K562 (cell line): ENCODE results near the gene CDIPT. TPM values are rescaled to one million over a fixed set of nuclear protein-coding genes. Genes with fewer than 3 reads are reported as not detected.

Source experiments
- BCLAF1 ChIP-seq, 2 experiments: fragments of 450-650 bp in 1 of 2; IDR thresholded peaks; 2 replicates each; pipeline ENCODE4 v1.6.1; 2011 to 2017; ENCODE audit warnings: low read depth in 2 of 2, antibody characterized with exemption in 1 of 2, borderline replicate concordance in 1 of 2, low read length in 1 of 2, mild to moderate bottlenecking in 1 of 2, mixed read lengths in 1 of 2; ENCODE audit not compliant: control insufficient read depth in 1 of 2
- E2F6 ChIP-seq, 2 experiments: IDR thresholded peaks; 2 replicates each; pipeline ENCODE4 v1.6.1; 2011; ENCODE audit warnings: borderline replicate concordance in 1 of 2, control low read depth in 1 of 2, low read depth in 1 of 2, low read length in 1 of 2, mild to moderate bottlenecking in 1 of 2, mixed read lengths in 1 of 2, moderate library complexity in 1 of 2; ENCODE audit not compliant: insufficient read depth in 1 of 2, insufficient read length in 1 of 2, poor library complexity in 1 of 2, severe bottlenecking in 1 of 2; ENCODE audit errors: extremely low read depth in 1 of 2
- NFRKB ChIP-seq: fragments of 450-650 bp; IDR thresholded peaks from 2 replicates; pipeline ENCODE4 v1.6.1; 2016; ENCODE audit warnings: low read depth
- RFX1 ChIP-seq: fragments of 450-650 bp; IDR thresholded peaks from 2 replicates; pipeline ENCODE4 v1.6.1; 2016; ENCODE audit warnings: mild to moderate bottlenecking, moderate library complexity
- SMAD3 ChIP-seq: fragments of 450-650 bp; formaldehyde crosslinking; conservative IDR thresholded peaks from 2 replicates; pipeline ENCODE4 v1.4.0; 2020; ENCODE audit warnings: mild to moderate bottlenecking
- polyA plus RNA-seq, 8 experiments: library from polyadenylated mRNA; depleted of rRNA in 4 of 8; stranded (reverse) in 5 of 8; unstranded in 3 of 8; fragments of >200 nt; fragmentation: Nextera tagmentation in 2 of 8; fragmentation: Illumina TruSeq in 1 of 8; extraction: Ambion mirVana in 2 of 8; extraction: Trizol in 1 of 8; gene quantifications; 2 replicates each; pipeline versions ENCODE4 v1.2.1 to v1.2.3, GENCODE V29; 2011 to 2014; ENCODE audit warnings: inconsistent platforms in 1 of 8, missing spikeins in 1 of 8
- total RNA-seq, 7 experiments: library from RNA; depleted of rRNA in 6 of 7; stranded (reverse); fragments of >200 nt in 6 of 7; fragmentation: Illumina TruSeq in 2 of 7; extraction: Trizol in 2 of 7; gene quantifications; 2 replicates each; pipeline versions ENCODE4 v1.2.1 to v1.2.3, GENCODE V29; 2011 to 2021; ENCODE audit warnings: low replicate concordance in 1 of 7
- TF ChIP-seq, protein P1 (sequence below): IDR thresholded peaks from 2 replicates; pipeline ENCODE4 v1.6.1; 2014; ENCODE audit warnings: antibody characterized with exemption

CDIPT gene
- total and polyA plus RNA-seq, 9 of the 15 experiments (the other 6 are each of a cell fraction or from before 2014, with no cell fraction given), result 1.3 to 37.0 (median 23.0) TPM

- TF ChIP-seq BCLAF1 (IDR thresholded peaks at IDR 0.05; ENCODE audit: borderline replicate concordance in 1 of 2, control insufficient read depth in 1 of 2, low read depth in 2 of 2, low read length in 1 of 2) (no peak), E2F6 (IDR thresholded peaks at IDR 0.05; ENCODE audit: borderline replicate concordance in 1 of 2, extremely low read depth in 1 of 2, insufficient read depth in 1 of 2, insufficient read length in 1 of 2, low read depth in 1 of 2, low read length in 1 of 2, poor library complexity in 1 of 2, severe bottlenecking in 1 of 2) (no peak), SMAD3 (CRISPR knock-in tag) (no peak), RFX1 (no peak), NFRKB (no peak)
- TF ChIP-seq, protein P1, sequence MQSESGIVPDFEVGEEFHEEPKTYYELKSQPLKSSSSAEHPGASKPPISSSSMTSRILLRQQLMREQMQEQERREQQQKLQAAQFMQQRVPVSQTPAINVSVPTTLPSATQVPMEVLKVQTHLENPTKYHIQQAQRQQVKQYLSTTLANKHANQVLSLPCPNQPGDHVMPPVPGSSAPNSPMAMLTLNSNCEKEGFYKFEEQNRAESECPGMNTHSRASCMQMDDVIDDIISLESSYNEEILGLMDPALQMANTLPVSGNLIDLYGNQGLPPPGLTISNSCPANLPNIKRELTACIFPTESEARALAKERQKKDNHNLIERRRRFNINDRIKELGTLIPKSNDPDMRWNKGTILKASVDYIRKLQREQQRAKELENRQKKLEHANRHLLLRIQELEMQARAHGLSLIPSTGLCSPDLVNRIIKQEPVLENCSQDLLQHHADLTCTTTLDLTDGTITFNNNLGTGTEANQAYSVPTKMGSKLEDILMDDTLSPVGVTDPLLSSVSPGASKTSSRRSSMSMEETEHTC, result no peak
These were observed 38.5 kb upstream of the CDIPT start (continued) for GRCh38 chr16:29901607-29901945.
